HCT116 (cell line): ENCODE results near the gene ASAP3. TPM values are rescaled to one million over a fixed set of nuclear protein-coding genes. Genes with fewer than 3 reads are reported as not detected.

Source experiments
- ATAC-seq: fragments of 200-7000 bp; cut with Tn5 transposase; 2 replicates; pipeline ENCODE4 v1.9.1; 2020; ENCODE audit warnings: mild to moderate bottlenecking, moderate library complexity
- BruUV-seq: library from RNA; stranded (reverse); fragments of 400-500 nt; replicated peaks from 2 replicates; lab custom pipeline; 2021; lab: Mats Ljungman, UMichigan
- CTCF ChIA-PET: fragments of 300-600 bp; sonication (Branson Sonifier 250); formaldehyde crosslinking; loops from one replicate; lab custom pipeline; 2021; ENCODE audit warnings: antibody characterized with exemption; lab: Charles Lee
- POLR2A ChIA-PET: fragments of 300-600, 350-600 bp; sonication (Branson Sonifier 250); formaldehyde crosslinking; loops from one replicate; lab custom pipeline; 2021; ENCODE audit warnings: antibody characterized with exemption; lab: Charles Lee
- RAD21 ChIA-PET, 2 experiments: fragments of 300-600 bp; sonication (Branson Sonifier 250); formaldehyde crosslinking; loops; one replicate each; lab custom pipeline; 2023; ENCODE audit warnings: low total read pairs in 2 of 2; ENCODE audit not compliant: uncharacterized antibody in 2 of 2, unreplicated experiment in 2 of 2, low non-redundant PET in 1 of 2; lab: Charles Lee
- DNase-seq: peaks from one replicate; pipeline ENCODE4 v3.0.0-alpha.2; 2010; ENCODE audit warnings: low read depth, low spot score
- H2AFZ ChIP-seq: fragments of 200-600 bp; shearing (Covaris generic), sonication (generic); 2 replicates; pipeline ENCODE4 v1.6.1; 2017; ENCODE audit warnings: low read depth, mixed run types, mixed read lengths, antibody characterized with exemption, low read length; ENCODE audit not compliant: poor library complexity, severe bottlenecking
- H3K27ac ChIP-seq: 2 replicates; pipeline ENCODE4 v1.5.1; 2012; ENCODE audit warnings: low read depth, low read length
- H3K27me3 ChIP-seq: fragments of 200-600 bp; sonication (generic); 2 replicates; pipeline ENCODE4 v1.6.1; 2016; ENCODE audit warnings: mixed run types, low read length, mixed read lengths; ENCODE audit not compliant: insufficient read depth
- H3K36me3 ChIP-seq, 2 experiments: fragments of 200-500 bp in 1 of 2; fragments of 200-600 bp in 1 of 2; sonication (Bioruptor generic) in 1 of 2; sonication (generic) in 1 of 2; 2 replicates each; pipeline versions ENCODE4 v1.5.1 to v1.6.1; 2014 to 2016; ENCODE audit warnings: low read length in 2 of 2, inconsistent platforms in 1 of 2, mixed read lengths in 1 of 2, mixed run types in 1 of 2; ENCODE audit not compliant: insufficient read depth in 2 of 2, control insufficient read depth in 1 of 2
- H3K4me1 ChIP-seq, 2 experiments: fragments of 200-600 bp in 1 of 2; sonication (generic) in 1 of 2; 2 replicates each; pipeline versions ENCODE4 v1.5.1 to v1.6.1; 2012 to 2017; ENCODE audit warnings: low read length in 2 of 2, inconsistent platforms in 1 of 2, mild to moderate bottlenecking in 1 of 2, mixed read lengths in 1 of 2, mixed run types in 1 of 2, moderate library complexity in 1 of 2; ENCODE audit not compliant: insufficient read depth in 2 of 2, control insufficient read depth in 1 of 2
- H3K4me2 ChIP-seq: fragments of 200-600 bp; sonication (generic); 2 replicates; pipeline ENCODE4 v1.6.1; 2017; ENCODE audit warnings: mixed run types, low read length, mixed read lengths
- H3K4me3 ChIP-seq, 2 experiments: fragments of 200-600 bp in 1 of 2; sonication (generic) in 1 of 2; replicated peaks in 1 of 2; 2 replicates each; pipeline ENCODE4 v1.5.1; 2011 to 2016; ENCODE audit warnings: low read length in 2 of 2, control low read depth in 1 of 2, low read depth in 1 of 2, mild to moderate bottlenecking in 1 of 2, mixed read lengths in 1 of 2, mixed run types in 1 of 2
- H3K79me2 ChIP-seq: fragments of 200-600 bp; sonication (generic); 2 replicates; pipeline ENCODE4 v1.6.1; 2017; ENCODE audit warnings: mild to moderate bottlenecking, mixed run types, low read length, moderate library complexity, mixed read lengths; ENCODE audit not compliant: insufficient read depth
- H3K9ac ChIP-seq: fragments of 200-600 bp; sonication (generic); 2 replicates; pipeline ENCODE4 v1.6.1; 2016; ENCODE audit warnings: low read length, mixed read lengths
- H3K9me2 ChIP-seq: fragments of 200-600 bp; sonication (generic), shearing (Covaris generic); 2 replicates; pipeline ENCODE4 v1.6.1; 2017; ENCODE audit warnings: mixed run types, mild to moderate bottlenecking, moderate library complexity; ENCODE audit not compliant: insufficient read depth
- H3K9me3 ChIP-seq, 2 experiments: fragments of 200-500 bp in 1 of 2; fragments of 200-600 bp in 1 of 2; sonication (Bioruptor generic) in 1 of 2; sonication (generic) in 1 of 2; 2 replicates each; pipeline ENCODE4 v1.6.1; 2014 to 2017; ENCODE audit warnings: low read length in 2 of 2, mixed read lengths in 2 of 2, inconsistent platforms in 1 of 2, low read depth in 1 of 2, mild to moderate bottlenecking in 1 of 2, mixed run types in 1 of 2, moderate library complexity in 1 of 2; ENCODE audit not compliant: control insufficient read depth in 1 of 2, insufficient read depth in 1 of 2
- H4K20me1 ChIP-seq: fragments of 200-600 bp; sonication (generic), shearing (Covaris generic); 2 replicates; pipeline ENCODE4 v1.6.1; 2017; ENCODE audit warnings: mixed run types, mild to moderate bottlenecking, moderate library complexity; ENCODE audit not compliant: insufficient read depth
- JUND ChIP-seq: IDR thresholded peaks from 2 replicates; pipeline ENCODE4 v1.6.1; 2012
- MAX ChIP-seq: IDR thresholded peaks from 2 replicates; pipeline ENCODE4 v1.6.1; 2012
- POLR2A ChIP-seq: IDR thresholded peaks from 2 replicates; pipeline ENCODE4 v1.7.0; 2011; ENCODE audit warnings: borderline replicate concordance; ENCODE audit not compliant: insufficient read depth, insufficient read length; ENCODE audit errors: extremely low read depth
- SIN3A ChIP-seq: IDR thresholded peaks from 2 replicates; pipeline ENCODE4 v1.6.1; 2012; ENCODE audit warnings: low read depth
- SRF ChIP-seq: IDR thresholded peaks from 2 replicates; pipeline ENCODE4 v1.6.1; 2012; ENCODE audit warnings: low read depth
- YY1 ChIP-seq: IDR thresholded peaks from 2 replicates; pipeline ENCODE4 v1.6.1; 2011; ENCODE audit warnings: low read length, low read depth, moderate library complexity, mild to moderate bottlenecking; ENCODE audit not compliant: insufficient replicate concordance; ENCODE audit errors: extremely low read depth
- ZNF274 ChIP-seq: fragments of 200-500 bp; sonication (Bioruptor generic); IDR thresholded peaks from 2 replicates; pipeline ENCODE4 v1.6.1; 2014; ENCODE audit warnings: mild to moderate bottlenecking, low read depth, low read length, inconsistent platforms
- intact Hi-C: fragments of 100-400 bp; cut with micrococcal nuclease; formaldehyde crosslinking; loops from 2 replicates; pipeline ENCODE4 v1.10.0; 2022
- total RNA-seq: library from RNA; stranded (reverse); gene quantifications from one replicate; pipeline ENCODE4 v1.2.1, GENCODE V29; 2021; ENCODE audit not compliant: unreplicated experiment

Gene ASAP3
- total RNA-seq, 1 experiment from 2014 or later = 19.7 TPM

- ChIA-PET RAD21 (no interaction called here), CTCF (interaction anchor here (1.8 kb wide), 1 partner anchor 14 kb away, joined by 5 read pairs; no protein-coding TSS in a partner anchor), POLR2A (interaction anchor here (1.3 kb wide), 1 partner anchor 46 kb away, joined by 4 read pairs; the partner anchor contains the start of gene HNRNPR)
These were observed 94.1 kb downstream of the ASAP3 start for GRCh38 chr1:23389837-23390321.

GRCh38 chr1:23387494-23387893 is 96.5 kb downstream of the ASAP3 start:
- H3K79me2 ChIP-seq = no peaks in the 10 kb centered on the region
- no peak overlapping the region for H3K4me2 ChIP-seq
- H3K27me3 ChIP-seq = no peaks in the 10 kb centered on the region
- ChIA-PET RAD21 (interaction anchor here in 1 of 2 experiments (0.6 kb wide), 1 partner anchor 70 kb away, joined by 3 read pairs; no protein-coding TSS in a partner anchor), POLR2A (no interaction called here), CTCF (no interaction called here)
- peaks cover 0 to 17% of the 10 kb centered on the region in 2 experiments; a peak in 1 of 4 replicates for H3K4me1 ChIP-seq
- no peaks in the 10 kb centered on the region for H4K20me1 ChIP-seq
- DNase-seq = no peak
- H3K4me3 ChIP-seq = no peak overlapping the region
- H2AFZ ChIP-seq = no peak overlapping the region
- intact Hi-C loops = no loop called here
- H3K9me2 ChIP-seq = no peaks in the 10 kb centered on the region
- no peaks in the 10 kb centered on the region for H3K36me3 ChIP-seq
- no peak for ATAC-seq
- no peak overlapping the region for H3K27ac ChIP-seq
- TF ChIP-seq YY1 = no peak
- no peak for TF ChIP-seq MAX
- TF ChIP-seq JUND = no peak
- TF ChIP-seq POLR2A = no peak
- H3K9me3 ChIP-seq = no peaks in the 10 kb centered on the region
- no TSS peak for BruUV-seq
- H3K9ac ChIP-seq = no peak overlapping the region

More at GRCh38 chr1:23389837-23390321, 94.1 kb downstream of the ASAP3 start:
- H3K4me3 ChIP-seq = no peak overlapping the region
- no peaks in the 10 kb centered on the region for H3K9me2 ChIP-seq
- H3K4me2 ChIP-seq = no peak overlapping the region
- no peak overlapping the region for H3K9ac ChIP-seq
- ATAC-seq (no peak), DNase-seq (no peak)
- no peaks in the 10 kb centered on the region for H3K9me3 ChIP-seq
- peaks cover 0 to 19% of the 10 kb centered on the region in 2 experiments; a peak in 2 of 4 replicates for H3K4me1 ChIP-seq
- H3K79me2 ChIP-seq = no peaks in the 10 kb centered on the region
- intact Hi-C loops = no loop called here
- no TSS peak for BruUV-seq
- no peaks in the 10 kb centered on the region for H3K36me3 ChIP-seq
- H3K27ac ChIP-seq = no peak overlapping the region
- H4K20me1 ChIP-seq = no peaks in the 10 kb centered on the region
- H2AFZ ChIP-seq = no peak overlapping the region
- H3K27me3 ChIP-seq = no peaks in the 10 kb centered on the region
- TF ChIP-seq SRF (no peak), SIN3A (no peak), MAX (no peak), ZNF274 (no peak)
